Endothelial cell (in vitro differentiated cells): ENCODE results near the gene SGMS1. TPM values are rescaled to one million over a fixed set of nuclear protein-coding genes. Genes with fewer than 3 reads are reported as not detected.

Experiments used
- DNase-seq: peaks from one replicate; pipeline ENCODE4 v3.0.0; 2021; ENCODE audit warnings: low spot score
- H3K27ac Mint-ChIP-seq: one replicate; pipeline ENCODE4 v1.8.0; 2021; ENCODE audit warnings: mixed read lengths, inconsistent platforms; ENCODE audit not compliant: unreplicated experiment
- H3K27me3 Mint-ChIP-seq: one replicate; pipeline ENCODE4 v1.8.0; 2021; ENCODE audit warnings: mild to moderate bottlenecking, moderate library complexity, mixed read lengths, inconsistent platforms; ENCODE audit not compliant: unreplicated experiment
- H3K36me3 Mint-ChIP-seq: one replicate; pipeline ENCODE4 v1.8.0; 2021; ENCODE audit warnings: mild to moderate bottlenecking, low read depth, mixed read lengths, inconsistent platforms; ENCODE audit not compliant: unreplicated experiment
- H3K4me1 Mint-ChIP-seq: one replicate; pipeline ENCODE4 v1.8.0; 2021; ENCODE audit warnings: mild to moderate bottlenecking, mixed read lengths, inconsistent platforms; ENCODE audit not compliant: unreplicated experiment
- H3K4me3 Mint-ChIP-seq: one replicate; pipeline ENCODE4 v1.8.0; 2021; ENCODE audit warnings: mild to moderate bottlenecking, mixed read lengths, inconsistent platforms; ENCODE audit not compliant: unreplicated experiment
- H3K9me3 Mint-ChIP-seq: one replicate; pipeline ENCODE4 v1.8.0; 2021; ENCODE audit warnings: mixed read lengths, inconsistent platforms; ENCODE audit not compliant: unreplicated experiment
- total RNA-seq: library from RNA; stranded (reverse); fragmentation: NEBNext Ultra II Directional; extraction: Animal tissue kit (Norgen Biotek cat#: 25700); gene quantifications from one replicate; pipeline ENCODE4 v1.2.1, GENCODE V29; 2021; ENCODE audit not compliant: unreplicated experiment
- TF ChIP-seq, protein P1 (sequence below): fragments of 200-600 bp; sonication (generic); IDR thresholded peaks from one replicate; pipeline ENCODE4 v1.5.0; 2021; ENCODE audit warnings: antibody characterized with exemption; ENCODE audit not compliant: unreplicated experiment

The SGMS1 gene
- total RNA-seq, 1 donor from 2014 or later, result 12.4 TPM

DNA sequence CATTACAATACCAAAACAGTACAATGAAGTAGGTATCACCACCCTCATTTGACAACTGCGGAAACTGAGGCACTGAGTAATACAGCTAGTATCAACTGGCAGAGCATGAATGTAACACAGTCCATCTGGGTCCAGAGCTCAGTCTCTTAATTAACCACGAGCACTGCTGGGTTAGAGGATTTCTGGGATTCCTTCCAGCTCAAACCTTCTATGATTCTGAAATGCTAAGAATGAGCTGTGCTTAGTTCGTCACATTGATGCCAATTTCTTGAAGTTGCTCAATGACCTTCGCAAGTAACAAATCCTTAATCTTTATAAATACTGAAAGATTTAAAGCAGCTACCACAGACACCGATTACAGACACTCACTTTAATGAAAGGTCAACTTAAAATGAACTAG is 62.5 kb downstream of the SGMS1 start:
- H3K27me3 Mint-ChIP-seq, result peaks cover 2% of the 10 kb centered on the region
- no peaks in the 10 kb centered on the region for H3K36me3 Mint-ChIP-seq
- H3K27ac Mint-ChIP-seq, result no peak overlapping the region
- no peak for DNase-seq
- TF ChIP-seq, protein P1, sequence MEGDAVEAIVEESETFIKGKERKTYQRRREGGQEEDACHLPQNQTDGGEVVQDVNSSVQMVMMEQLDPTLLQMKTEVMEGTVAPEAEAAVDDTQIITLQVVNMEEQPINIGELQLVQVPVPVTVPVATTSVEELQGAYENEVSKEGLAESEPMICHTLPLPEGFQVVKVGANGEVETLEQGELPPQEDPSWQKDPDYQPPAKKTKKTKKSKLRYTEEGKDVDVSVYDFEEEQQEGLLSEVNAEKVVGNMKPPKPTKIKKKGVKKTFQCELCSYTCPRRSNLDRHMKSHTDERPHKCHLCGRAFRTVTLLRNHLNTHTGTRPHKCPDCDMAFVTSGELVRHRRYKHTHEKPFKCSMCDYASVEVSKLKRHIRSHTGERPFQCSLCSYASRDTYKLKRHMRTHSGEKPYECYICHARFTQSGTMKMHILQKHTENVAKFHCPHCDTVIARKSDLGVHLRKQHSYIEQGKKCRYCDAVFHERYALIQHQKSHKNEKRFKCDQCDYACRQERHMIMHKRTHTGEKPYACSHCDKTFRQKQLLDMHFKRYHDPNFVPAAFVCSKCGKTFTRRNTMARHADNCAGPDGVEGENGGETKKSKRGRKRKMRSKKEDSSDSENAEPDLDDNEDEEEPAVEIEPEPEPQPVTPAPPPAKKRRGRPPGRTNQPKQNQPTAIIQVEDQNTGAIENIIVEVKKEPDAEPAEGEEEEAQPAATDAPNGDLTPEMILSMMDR, result no peak
- H3K4me3 Mint-ChIP-seq, result no peak overlapping the region
- peaks cover 6% of the 10 kb centered on the region for H3K4me1 Mint-ChIP-seq
- H3K9me3 Mint-ChIP-seq, result no peaks in the 10 kb centered on the region

DNA sequence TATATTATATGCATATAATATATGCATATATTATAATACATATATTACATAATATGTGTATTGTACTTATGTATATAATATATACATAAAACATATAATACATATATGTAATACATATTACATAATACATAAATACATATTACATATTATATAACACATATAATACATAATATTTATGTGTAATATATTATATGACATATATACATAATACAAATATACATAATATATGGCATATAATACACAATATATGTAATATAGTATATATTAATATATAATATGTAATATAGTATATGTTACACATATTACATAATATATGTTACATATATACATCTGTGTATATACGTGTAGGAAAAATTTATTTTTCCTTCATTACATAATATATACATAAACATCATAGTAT is 63.4 kb downstream of the SGMS1 start:
- Mint-ChIP-seq H3K9me3 (no peaks in the 10 kb centered on the region), H3K4me3 (no peak overlapping the region), H3K27ac (no peak overlapping the region), H3K4me1 (peaks cover 13% of the 10 kb centered on the region), H3K27me3 (peaks cover 2% of the 10 kb centered on the region), H3K36me3 (no peaks in the 10 kb centered on the region)
- TF ChIP-seq, protein P1, result no peak
- DNase-seq, result no peak

DNA sequence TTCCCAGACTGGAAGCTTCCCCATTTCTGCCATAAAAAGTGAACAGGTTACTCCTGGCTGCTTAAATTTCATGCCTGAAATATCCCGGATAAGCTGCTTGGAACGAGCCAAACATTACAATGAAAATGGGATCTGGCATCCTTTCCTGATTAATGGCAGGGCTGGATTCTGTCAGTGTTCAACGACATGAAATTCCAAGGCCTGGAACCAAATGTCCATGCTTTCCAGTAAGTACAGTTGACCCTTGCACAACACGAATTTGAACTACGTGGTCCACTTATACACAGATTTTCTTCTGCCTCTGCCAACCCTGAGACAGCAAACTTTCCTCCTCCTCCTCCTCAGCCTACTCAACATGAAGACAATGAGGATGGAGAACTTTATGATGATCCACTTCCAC is 65.4 kb downstream of the SGMS1 start:
- no peak overlapping the region for H3K27ac Mint-ChIP-seq
- peaks cover 2% of the 10 kb centered on the region for H3K27me3 Mint-ChIP-seq
- no peak for DNase-seq
- no peaks in the 10 kb centered on the region for H3K36me3 Mint-ChIP-seq
- H3K9me3 Mint-ChIP-seq, result no peaks in the 10 kb centered on the region
- no peak overlapping the region for H3K4me3 Mint-ChIP-seq
- TF ChIP-seq, protein P1, result no peak
- peaks cover 17% of the 10 kb centered on the region for H3K4me1 Mint-ChIP-seq

DNA sequence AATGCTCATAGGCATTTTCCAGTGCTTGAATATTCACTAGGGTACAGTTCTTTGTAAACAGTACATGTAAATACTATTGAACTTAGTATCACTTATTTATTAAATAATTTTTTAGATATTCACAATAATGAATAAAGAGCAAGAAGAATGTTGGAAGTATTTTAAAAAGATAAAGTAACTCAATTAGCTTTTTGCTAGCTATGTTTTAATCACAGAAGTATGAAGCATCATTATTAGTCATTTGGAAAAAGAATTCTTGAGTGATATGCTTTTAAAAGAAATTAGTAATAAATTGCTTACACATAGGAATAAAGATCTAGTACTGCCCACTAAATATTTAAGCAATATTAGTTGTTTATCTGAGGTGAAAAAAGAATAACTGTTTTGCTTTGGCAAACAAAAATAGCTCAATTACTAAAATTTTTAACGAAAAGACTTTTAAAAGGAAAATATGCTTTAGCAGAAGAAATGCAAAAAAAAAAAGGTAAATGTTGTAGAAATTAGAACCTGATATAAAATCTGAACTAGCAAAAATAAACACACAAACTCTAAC is 66.5 kb downstream of the SGMS1 start:
- no peak overlapping the region for H3K27ac Mint-ChIP-seq

More for the DNA sequence above, 66.5 kb downstream of the SGMS1 start:
- peaks cover 17% of the 10 kb centered on the region for H3K4me1 Mint-ChIP-seq
- H3K4me3 Mint-ChIP-seq, result no peak overlapping the region
- no peaks in the 10 kb centered on the region for H3K27me3 Mint-ChIP-seq
- DNase-seq, result no peak
- TF ChIP-seq, protein P1, result no peak
- H3K9me3 Mint-ChIP-seq, result no peaks in the 10 kb centered on the region
- H3K36me3 Mint-ChIP-seq, result no peaks in the 10 kb centered on the region
